ENCODE results near the gene MRC2.
"Not testable (repeated sequence)": the region's sequence is repeated elsewhere in the genome, so short reads cannot be mapped to it uniquely, and the experiment has no call there.

Gene MRC2, protein sequence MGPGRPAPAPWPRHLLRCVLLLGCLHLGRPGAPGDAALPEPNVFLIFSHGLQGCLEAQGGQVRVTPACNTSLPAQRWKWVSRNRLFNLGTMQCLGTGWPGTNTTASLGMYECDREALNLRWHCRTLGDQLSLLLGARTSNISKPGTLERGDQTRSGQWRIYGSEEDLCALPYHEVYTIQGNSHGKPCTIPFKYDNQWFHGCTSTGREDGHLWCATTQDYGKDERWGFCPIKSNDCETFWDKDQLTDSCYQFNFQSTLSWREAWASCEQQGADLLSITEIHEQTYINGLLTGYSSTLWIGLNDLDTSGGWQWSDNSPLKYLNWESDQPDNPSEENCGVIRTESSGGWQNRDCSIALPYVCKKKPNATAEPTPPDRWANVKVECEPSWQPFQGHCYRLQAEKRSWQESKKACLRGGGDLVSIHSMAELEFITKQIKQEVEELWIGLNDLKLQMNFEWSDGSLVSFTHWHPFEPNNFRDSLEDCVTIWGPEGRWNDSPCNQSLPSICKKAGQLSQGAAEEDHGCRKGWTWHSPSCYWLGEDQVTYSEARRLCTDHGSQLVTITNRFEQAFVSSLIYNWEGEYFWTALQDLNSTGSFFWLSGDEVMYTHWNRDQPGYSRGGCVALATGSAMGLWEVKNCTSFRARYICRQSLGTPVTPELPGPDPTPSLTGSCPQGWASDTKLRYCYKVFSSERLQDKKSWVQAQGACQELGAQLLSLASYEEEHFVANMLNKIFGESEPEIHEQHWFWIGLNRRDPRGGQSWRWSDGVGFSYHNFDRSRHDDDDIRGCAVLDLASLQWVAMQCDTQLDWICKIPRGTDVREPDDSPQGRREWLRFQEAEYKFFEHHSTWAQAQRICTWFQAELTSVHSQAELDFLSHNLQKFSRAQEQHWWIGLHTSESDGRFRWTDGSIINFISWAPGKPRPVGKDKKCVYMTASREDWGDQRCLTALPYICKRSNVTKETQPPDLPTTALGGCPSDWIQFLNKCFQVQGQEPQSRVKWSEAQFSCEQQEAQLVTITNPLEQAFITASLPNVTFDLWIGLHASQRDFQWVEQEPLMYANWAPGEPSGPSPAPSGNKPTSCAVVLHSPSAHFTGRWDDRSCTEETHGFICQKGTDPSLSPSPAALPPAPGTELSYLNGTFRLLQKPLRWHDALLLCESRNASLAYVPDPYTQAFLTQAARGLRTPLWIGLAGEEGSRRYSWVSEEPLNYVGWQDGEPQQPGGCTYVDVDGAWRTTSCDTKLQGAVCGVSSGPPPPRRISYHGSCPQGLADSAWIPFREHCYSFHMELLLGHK (N-terminal part only)

GRCh38 chr17:62627219-62627903 is at the start of gene MRC2:
Gene MRC2 (plus strand): TSS chr17:62627670. CDS start chr17:62627803, 133 bp downstream.
- peak; percentile 60 for DNase-seq (ENCODE audit: low spot score)

DNA sequence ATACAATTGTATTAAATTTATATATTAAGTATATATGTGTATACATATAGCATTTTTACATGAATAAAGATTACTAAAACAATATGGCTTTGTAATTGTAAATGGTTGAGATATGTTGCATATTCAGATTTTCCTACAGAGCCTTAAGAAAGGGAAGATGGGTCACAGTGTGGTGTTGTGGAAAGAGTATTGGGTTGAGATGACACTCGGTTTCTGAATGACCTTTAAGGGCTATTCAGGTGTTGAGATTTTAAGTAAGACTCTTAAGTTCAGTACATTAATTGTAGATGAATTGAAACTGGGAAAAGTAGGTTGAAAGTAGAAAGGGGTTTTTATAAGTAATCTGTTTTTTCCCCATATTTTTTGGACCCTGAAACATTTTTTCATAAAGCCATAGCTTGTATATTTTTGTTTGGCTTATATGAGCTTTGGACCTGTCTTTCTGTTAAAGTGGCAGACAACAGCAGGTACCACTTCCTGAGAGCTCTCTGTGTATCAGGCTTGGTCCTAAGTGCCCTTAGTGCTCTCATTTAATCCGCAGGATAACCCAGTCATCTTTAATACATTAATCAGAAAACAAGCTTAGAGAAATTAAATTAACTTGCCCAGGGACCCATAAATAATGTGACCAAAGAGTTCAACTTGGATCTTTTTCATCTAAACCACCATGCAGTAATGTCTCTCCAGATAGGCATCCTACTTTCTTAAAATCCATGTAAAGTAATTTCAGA is 48.5 kb upstream of the MRC2 start:
- no peak for DNase-seq (ENCODE audit: low spot score)

DNA sequence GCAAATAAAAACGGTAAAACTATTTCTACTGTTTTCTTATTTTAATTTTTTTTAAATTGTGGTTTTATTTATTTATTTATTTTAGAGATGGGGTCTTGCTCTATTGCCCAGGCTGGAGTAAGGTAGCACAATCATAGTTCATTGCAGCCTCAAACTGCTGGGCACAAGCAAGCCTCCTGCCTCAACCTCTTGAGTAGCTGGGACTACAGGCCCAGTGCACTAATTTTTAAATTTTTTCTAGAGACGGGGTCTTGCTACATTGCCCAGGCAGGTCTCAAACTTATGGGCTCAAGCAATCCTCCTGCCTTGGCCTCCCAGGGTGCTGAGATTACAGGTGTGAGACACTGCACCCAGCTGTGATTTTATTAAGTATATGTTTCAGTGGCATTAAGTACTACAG is 46.5 kb upstream of the MRC2 start:
- no peak for DNase-seq (ENCODE audit: low spot score)

DNA sequence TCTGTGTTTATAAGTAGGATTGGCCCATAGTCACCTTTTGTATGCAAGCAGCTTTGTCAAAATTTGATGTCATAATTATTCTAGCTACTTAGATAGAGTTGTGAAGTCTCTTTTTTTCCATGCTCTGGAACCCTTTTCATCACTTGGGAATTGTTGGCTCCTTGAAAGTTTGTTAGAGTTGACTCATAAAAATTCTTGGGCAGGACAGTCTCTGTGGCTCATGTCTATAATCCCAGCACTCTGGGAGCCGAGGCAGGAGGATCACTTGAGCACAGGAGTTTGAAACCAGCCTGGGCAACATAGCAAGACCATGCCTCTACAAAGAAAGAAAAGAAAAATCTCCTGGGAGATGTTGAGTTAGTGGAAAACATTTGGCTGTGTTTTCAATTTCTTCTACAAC is 45.7 kb upstream of the MRC2 start:
- no peak for DNase-seq (ENCODE audit: low spot score)

DNA sequence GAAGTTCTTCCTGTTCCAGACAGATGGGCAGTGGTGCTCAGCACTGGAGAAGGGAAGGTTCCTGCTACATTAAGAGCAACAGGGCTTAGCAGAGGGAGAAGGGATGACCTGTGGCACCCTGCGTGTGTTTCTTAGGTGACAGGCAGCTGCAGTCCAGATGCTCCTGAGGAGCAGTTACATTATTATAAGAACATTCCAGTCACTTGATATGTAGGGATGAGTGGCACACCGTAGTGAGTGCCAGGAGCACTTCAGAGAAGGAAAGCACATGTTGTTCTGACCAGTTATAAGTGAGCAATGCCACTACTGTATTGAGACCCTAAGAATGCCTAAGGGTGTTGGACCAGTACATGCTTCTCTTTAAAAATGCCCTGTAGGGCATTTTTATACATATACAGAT is 39.9 kb upstream of the MRC2 start:
- DNase-seq (ENCODE audit: low spot score) = no peak

DNA sequence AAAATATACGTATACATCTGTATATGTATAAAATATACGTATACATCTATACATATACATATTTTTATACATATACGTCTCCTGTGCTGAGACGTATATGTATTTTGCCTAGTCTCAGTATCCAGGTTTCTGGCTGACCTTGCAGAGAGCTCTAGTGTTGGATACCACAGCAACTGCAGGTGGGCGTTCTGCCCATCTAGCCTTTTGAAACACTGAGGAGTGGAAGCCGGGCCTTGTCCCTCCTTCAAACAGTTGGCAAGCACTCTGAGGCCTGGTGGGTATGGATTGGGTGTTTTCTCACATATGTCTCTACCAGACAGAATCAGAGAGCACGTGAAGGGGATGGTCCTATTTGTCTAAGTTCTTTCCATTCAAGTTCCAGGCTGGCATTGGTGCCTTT is 39.4 kb upstream of the MRC2 start:
- no peak for DNase-seq (ENCODE audit: low spot score)

GRCh38 chr17:62591333-62591732 is 36.1 kb upstream of the MRC2 start:
- DNase-seq (ENCODE audit: low spot score) = no peak

- DNase-seq (ENCODE audit: low spot score) = not testable (repeated sequence)
Measured at GRCh38 chr17:62591822-62592221, 35.6 kb upstream of the MRC2 start.

DNA sequence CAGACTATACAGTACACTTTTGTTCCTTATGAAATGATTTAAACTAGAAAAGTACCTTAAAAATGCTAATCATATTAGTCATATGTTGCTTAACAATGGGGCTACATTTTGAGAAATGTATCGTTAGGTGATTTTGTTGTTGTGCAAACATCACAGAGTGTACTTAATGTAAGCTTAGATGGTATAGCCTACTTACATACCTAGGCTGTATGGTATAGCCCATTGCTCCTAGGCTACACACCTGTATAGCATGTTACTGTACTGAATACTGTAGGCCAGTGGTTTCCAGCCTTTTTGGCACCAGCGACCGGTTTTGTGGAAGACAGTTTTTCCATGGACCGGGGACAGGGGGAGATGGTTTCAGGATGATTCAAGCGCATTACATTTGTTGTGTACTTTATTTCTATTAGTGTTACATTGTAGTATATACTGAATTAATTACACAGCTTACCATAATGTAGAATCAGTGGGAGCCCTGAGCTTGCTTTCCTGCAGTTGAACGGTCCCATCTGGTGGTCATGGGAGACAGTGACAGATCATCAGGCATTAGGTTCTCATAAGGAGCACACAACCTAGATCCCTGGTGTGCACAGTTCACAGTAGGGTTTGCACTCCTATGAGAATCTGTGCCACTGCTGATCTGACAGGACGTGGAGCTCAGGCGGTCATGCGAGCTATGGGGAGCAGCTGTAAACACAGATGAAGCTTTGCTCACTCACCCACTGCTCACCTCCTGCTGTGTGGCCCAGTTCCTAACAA is 35.0 kb upstream of the MRC2 start:
- no peak for DNase-seq (ENCODE audit: low spot score)

DNA sequence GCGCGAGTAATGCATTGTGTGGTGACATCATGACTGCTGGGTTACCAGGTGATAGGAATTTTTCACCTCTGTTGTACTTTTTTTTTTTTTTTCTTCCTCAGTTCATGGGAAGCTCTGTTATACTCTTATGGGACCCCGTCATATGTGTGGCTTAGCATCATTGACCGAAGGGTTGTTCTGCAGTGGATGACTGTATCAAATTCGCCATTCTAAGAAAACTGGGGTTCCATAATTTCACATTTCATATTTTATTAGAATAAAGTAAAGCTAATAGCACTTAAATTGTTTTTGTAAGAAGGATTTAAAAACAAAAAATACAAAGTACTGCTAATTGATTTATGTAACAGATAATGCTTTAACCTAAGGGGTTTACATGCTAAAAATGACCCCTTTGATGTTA is 32.0 kb upstream of the MRC2 start:
- no peak for DNase-seq (ENCODE audit: low spot score)

DNA sequence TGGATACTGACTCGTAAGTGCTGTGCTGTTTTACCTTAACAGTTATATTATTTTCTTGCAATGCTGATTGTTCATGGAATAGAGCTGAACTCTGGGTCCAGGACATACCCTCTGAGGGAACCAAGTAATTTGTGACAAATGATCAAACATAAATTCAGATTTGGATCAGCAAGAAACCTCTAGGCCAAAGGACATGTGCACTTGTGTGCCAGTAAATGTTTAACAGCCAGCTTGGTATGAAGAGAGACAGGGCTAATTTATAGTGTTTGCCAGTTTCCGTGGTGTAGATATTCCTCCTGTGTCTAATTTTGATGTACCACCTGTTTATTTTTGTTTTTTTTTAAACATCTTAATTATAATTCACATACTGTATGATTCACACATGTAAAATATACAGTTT is 30.8 kb upstream of the MRC2 start:
- no peak for DNase-seq (ENCODE audit: low spot score)

DNA sequence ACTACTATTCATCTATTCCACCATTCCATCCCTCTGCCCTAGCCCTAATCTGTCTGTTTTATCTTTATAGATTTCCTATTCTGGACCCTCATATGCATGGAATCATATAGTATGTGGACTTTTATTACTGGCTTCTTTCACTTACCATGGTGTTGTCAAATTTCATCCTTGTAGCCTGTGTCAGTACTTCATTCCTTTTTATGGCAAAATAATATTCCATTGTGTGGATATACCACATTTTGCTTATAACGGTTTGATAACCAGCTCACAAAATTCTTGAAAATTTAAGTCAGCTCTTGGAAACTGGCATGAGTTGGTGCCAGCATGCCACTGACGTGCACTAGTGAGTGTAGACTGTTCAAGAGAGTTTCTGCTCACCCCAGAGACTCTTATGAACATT is 30.3 kb upstream of the MRC2 start:
- DNase-seq (ENCODE audit: low spot score) = no peak

GRCh38 chr17:62597920-62598319 is 29.6 kb upstream of the MRC2 start:
- DNase-seq (ENCODE audit: low spot score) = no peak

- no peak for DNase-seq (ENCODE audit: low spot score)
Measured at GRCh38 chr17:62599964-62600657, 27.4 kb upstream of the MRC2 start.

GRCh38 chr17:62600805-62601204 is 26.7 kb upstream of the MRC2 start:
- no peak for DNase-seq (ENCODE audit: low spot score)

DNA sequence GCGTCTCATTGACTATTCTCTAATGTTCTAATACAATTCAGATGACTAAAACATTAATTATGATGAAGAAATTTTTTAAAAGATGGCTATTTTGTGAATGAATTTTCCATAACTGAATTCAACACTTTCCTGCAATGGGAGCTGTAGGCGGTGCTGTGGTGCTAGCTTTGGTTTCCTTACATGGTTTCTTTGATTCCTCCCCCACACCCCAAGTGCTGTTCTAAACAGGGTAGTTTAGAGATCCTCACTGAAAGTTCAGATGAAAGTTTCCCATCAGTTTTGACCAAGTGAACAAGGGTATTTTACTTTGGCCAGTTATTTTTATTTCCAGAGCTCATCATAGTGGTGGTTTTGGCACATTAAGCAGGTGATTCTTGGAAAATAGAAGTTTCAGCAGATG is 26.0 kb upstream of the MRC2 start:
- no peak for DNase-seq (ENCODE audit: low spot score)

- not testable (repeated sequence) for DNase-seq (ENCODE audit: low spot score)
Measured at GRCh38 chr17:62603783-62604182, 23.7 kb upstream of the MRC2 start.

DNA sequence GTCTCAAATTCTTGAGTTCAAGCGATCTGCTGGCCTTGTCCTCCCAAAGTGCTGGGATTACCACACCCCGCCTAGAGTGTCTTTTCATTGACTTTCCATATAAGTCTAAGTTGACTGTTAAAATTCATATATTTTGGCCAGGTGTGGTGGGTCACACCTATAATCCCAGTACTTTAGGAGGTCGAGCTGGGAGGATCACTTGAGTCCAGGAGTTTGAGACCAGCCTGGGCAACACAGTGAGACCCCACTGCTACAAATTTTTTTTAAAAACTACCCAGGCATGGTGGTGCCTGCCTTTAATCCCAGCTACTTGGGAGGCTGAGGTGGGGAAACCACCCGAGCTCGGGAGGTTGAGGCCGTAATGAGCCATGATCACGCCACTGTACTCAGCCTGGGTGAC is 21.9 kb upstream of the MRC2 start:
- no peak for DNase-seq (ENCODE audit: low spot score)

DNA sequence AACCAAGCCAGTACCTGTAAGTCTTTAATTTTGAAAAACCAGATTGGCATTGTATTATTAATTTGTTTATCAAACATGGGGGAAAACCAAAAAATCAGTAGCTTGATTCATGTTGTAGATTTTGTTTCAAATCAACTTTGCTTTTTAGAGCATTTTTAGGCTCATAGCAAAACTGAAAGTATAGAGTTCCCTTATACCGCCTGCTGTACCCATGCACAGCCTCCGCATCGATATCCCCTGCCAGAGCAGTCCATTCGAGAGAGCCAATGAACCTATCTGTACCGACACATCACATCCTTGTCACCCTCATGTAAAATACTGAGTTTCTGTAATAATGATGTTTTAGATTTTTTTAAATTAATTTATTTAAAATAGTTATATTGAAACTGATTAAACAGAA is 16.2 kb upstream of the MRC2 start:
- DNase-seq (ENCODE audit: low spot score) = no peak

- no peak for DNase-seq (ENCODE audit: low spot score)
Measured at GRCh38 chr17:62611728-62612127, 15.7 kb upstream of the MRC2 start.

All from Ammon's horn (tissue), 1 donor.